Activated gamma-delta T cell (primary cell): ENCODE measurements around the gene PTPRG.
"Not testable (repeated sequence)": the region's sequence is repeated elsewhere in the genome, so short reads cannot be mapped to it uniquely, and the experiment has no call there.

Experiments used
- DNase-seq: peaks from one replicate; lab custom pipeline; 2025; lab: John Stamatoyannopoulos, UW

PTPRG gene

GRCh38 chr3:61686228-61686648 lies 124.9 kb downstream of the PTPRG start:
- no peak for DNase-seq

GRCh38 chr3:61687206-61687605 lies 125.8 kb downstream of the PTPRG start:
- DNase-seq = no peak

DNA sequence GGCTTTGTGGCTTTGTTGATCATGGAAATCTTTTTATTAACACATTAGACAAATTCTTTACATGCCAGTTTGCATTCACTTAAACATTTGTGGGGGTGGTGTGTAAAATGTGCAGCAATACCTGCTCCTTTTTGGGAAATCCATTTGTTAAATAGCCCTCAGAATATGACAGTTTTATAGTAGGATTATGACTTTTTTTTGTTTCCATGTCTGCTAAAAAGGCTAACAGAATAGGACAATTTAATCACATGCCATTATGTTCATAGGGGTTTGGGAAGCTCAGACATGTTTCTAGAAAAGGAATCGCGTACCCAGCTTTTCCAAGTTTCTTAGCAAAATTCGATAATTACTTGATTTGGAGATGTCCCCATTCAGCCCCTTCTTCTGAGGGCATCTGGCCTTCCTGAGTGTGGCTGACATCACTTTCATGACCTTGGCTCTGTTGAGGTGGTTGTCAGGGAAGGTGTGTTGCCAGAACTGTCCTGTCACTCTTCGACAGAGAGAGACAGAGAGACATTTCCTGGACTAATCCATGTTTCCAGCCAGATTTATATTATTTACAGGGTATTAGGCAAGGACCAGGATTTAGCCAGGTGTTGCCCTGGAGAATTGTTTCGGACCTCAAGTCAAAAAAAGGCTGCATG lies 126.4 kb downstream of the PTPRG start:
- DNase-seq = no peak

DNA sequence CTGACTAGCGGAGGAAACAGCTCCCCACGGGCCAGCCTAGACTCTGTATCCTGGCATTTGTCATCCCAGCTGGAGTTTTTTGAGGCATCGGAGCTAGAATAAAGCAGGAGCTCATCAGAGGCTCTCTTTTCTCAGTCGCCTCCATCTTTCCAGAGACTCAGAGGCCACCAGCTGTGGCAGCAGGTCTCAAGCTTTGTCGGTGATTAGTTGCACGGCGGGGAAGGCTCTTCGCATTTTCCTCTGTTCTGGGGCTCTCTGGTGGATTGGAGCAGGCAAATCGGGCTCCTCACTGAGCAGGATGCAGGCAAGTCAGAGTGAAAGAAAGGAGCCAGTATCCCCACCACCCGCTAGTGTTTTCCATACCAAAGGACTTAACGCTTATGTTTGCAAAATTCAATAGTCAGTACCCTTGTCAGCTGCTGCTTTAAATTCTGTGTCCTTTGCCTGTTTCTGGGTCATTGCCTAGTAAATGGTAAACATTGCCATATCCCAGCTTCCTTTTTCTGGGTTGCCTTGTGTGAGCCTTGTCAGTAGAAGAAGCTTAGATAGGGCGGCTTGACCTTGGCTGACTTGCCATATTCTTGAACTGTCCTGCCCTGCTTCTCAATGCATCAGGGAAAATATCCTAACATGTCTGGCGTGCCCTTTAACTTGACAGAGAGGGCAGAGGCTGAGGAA lies 127.1 kb downstream of the PTPRG start:
- DNase-seq = no peak

GRCh38 chr3:61690016-61690415 lies 128.6 kb downstream of the PTPRG start:
- DNase-seq = no peak

DNA sequence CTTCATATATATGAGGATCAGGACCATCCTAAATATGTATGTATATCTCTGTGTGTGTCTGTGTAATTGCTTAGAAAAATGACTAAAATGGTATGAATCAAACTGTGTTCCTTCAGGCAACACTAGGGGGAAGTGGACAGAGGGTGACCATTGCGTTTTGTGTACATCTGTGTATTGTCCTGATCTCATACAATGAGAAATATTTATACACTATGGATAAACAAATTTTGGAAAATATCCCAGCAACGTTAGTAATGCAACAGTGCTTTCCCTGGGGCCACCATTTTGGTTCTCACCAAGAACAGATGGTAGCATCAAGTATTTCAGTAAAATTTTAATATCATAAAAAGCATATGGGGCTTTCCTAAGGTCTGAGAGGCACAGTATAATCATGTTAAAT lies 130.1 kb downstream of the PTPRG start:
- no peak for DNase-seq

- no peak for DNase-seq
Observed at GRCh38 chr3:61697301-61697700, 135.9 kb downstream of the PTPRG start.

GRCh38 chr3:61698278-61699072 lies 137.1 kb downstream of the PTPRG start:
- DNase-seq = not testable (repeated sequence)

DNA sequence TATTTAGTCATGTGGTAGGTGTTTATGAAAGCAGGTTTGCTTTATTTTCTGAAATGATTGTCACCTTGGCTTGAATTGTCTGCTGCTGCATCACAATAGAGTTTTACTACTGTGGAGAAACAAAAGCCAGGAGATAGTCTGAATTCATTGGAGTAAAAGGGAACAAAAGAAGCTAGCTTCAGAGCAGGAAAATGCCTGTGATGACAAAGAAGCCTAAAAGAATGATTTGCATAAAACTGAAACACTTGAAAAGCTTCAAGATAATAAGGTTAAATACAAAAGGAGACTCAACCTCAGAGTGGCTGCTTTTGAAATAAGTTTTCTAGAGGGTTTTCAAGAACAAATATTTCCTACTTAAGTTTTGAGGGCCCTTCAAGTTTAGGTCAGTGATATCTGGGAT lies 138.3 kb downstream of the PTPRG start:
- no peak for DNase-seq

GRCh38 chr3:61701011-61701410 lies 139.6 kb downstream of the PTPRG start:
- no peak for DNase-seq

- DNase-seq = no peak
Observed at GRCh38 chr3:61702453-61702852, 141.1 kb downstream of the PTPRG start.

DNA sequence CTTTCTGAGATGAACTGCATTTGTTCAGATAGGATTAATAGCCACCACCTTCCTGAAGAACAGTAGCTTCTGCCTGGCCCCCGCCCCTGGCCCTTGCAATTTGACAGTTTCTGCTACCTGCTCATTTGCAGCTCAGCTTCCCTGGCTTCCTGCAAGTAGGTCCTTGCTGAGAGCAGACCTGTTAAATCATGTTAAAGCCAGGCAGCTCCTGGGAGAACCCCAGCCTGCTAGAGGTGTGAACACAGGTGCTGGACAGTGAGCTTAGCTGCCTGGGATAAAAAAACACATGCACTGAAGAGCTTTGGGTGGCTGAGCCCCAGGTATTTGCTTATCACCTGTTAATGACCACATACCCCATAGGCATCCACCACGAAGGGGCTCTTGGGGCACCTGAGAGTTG lies 143.4 kb downstream of the PTPRG start:
- no peak for DNase-seq

DNA sequence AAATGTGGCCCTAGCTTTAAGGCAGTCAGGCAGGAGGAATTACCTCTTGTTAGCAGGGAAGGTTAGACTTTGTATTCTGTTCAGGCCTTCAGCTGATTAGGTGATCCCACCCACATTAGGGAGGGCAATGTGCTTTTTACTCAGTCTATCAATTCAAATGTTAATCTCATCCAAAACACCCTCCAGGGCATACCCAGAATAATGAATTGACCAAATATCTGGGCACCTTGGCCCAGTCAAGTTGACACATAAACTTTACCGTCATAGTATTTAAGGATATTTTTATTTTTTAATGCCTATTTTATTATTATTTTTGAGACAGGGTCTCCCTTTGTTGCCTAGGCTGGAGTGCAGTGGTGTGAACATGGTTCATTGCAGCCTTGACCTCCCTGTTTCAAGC lies 146.1 kb downstream of the PTPRG start:
- DNase-seq = no peak

GRCh38 chr3:61710920-61711319 lies 149.5 kb downstream of the PTPRG start:
- not testable (repeated sequence) for DNase-seq

GRCh38 chr3:61714225-61714624 lies 152.9 kb downstream of the PTPRG start:
- DNase-seq = no peak

DNA sequence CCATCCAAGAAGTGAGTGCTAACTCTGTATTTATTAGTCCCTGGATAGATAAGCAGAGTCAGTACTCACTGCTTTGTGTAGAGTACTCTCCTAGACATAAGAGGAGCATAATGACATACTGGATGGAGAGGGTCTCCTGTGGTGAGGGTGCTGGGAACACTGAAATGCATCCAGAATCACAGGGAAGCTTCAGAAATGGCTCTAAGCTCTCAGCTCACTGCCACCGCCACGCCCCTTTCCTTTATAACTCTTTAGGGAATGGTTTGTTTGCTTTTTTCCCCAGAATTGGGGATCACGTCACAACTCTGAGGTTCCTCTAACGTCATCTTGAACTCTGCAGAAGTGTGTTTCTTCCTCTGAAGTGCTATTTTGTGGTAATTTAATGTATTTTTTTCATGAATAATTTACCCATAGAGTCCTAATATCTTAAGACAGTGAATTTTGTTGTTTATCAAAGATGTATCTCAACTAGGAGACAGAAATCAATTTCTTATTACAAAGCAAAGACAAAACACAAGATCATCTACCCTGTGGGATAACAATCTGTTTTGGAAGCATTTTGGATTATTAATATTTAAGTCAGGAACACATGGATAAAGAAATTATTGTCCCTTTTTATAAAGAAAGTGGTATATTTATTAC lies 154.6 kb downstream of the PTPRG start:
- DNase-seq = no peak

DNA sequence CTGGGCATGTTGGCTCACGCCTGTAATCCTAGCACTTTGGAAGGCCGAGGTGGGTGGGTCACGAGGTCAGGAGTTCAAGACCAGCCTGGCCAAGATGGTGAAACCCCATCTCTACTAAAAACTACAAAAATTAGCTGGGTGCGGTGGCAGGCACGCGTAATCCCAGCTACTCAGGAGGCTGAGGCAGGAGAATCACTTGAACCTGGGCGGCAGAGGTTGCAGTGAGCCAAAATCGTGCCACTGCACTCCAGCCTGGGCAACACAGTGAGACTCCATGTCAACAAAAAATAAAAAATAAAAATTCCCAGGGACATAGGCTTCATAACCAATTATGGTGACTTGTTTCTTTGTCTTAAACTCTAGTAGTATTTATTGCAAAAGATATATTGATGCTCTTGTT lies 155.3 kb downstream of the PTPRG start:
- not testable (repeated sequence) for DNase-seq

DNA sequence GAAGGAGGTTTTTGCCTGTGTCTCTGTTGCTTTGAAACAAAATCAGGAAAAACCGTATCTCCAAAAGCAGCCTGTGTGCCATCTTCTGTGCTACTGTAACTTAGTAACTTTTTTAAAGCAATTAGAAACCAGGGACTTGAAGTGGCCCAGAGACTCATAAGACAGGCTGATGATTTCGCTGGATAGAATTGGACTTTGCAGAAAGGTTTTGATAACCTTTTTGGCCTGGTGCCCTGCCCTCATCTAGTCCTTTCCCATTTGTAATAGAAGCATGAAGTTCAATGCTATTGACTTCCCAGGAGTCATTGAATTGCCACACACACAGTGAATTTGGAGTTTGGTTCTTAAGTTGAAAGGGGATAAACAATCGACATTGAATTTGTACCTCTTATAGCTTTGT lies 157.2 kb downstream of the PTPRG start:
- DNase-seq = no peak

DNA sequence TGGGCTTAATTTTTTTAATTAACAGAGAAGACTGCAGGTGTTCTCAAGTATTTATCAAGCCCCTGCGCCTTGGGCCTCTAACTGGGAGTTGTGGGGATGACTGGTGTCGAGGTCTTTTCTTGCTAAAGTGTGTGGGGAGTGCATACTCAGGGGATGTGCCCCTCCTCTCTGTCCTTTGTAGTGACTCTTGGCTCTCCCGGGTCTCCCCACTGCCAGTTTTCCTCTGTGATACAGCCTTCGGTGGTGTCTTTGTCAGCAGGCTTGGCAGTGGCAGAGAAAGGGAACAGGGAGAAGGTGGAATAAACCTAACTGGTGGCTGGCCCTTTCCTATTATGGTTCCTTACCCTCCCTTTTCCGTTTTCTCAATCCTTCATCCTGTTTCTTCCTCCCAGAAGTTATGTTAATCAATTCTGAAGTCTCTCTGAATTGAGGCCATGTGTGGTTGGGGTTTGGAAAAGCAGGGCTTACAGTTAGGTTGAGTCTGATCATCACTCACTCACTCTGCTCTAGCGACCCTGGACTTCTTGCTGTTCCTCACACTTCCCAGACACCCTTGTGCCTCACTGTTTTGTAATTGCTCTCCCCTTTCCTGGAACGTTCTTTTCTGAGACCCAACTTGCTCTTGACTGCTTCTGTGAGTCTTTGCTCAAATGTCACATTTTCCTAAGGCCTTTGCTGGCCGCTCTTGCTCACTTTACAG lies 158.1 kb downstream of the PTPRG start:
- DNase-seq = no peak

DNA sequence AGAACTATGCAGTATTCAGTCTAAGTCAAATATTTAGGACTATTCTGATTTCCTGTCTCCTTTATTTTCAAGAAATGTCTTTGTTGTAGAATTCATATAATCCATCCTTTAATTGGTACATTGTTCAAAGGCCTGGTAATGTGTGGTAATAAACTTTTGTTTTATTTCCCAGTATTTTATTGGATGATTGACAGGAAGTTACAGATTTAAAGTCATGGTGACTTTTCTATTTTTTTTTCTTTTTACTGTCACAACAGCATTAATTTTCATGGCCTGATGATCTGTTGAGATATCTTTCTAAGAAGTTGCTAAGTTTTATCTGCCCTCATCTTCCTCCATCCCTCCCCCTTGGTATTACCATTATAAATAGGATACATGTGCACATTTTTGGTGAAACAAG lies 161.7 kb downstream of the PTPRG start:
- no peak for DNase-seq

DNA sequence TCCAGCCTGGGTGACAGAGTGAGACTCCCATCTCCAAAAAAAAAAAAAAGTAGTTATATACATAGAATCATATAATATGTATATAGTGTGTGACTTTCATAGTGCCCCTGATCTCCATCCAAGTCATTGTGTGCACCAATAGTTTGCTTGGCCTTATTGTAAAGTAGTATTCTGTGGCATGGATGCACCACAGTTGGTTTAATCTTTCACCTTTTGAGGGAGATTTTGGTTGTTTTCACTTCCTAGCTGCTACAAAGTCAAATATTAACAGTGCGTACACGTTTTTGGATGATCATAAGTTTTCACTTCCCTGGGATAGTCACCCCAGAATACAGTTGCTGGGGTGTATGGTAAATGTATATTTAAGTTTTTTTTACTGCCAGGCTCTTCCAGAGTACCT lies 162.8 kb downstream of the PTPRG start:
- no peak for DNase-seq

GRCh38 chr3:61724801-61725200 lies 163.4 kb downstream of the PTPRG start:
- no peak for DNase-seq
